GM23338 (cell line): ENCODE results near the gene TBC1D2B.

Experiments
- CREB1 ChIP-seq: fragments of 250-450 bp; sonication (Bioruptor Pico); IDR thresholded peaks from 2 replicates; pipeline ENCODE4 v1.5.0; 2020; ENCODE audit warnings: low read depth, mild to moderate bottlenecking, moderate library complexity
- CTCF ChIP-seq, 2 experiments: fragments of 200-600 bp in 1 of 2; sonication (generic) in 1 of 2; conservative IDR thresholded peaks; 2 replicates each; pipeline versions ENCODE4 v1.5.1 to v1.6.1; 2016 to 2017; ENCODE audit warnings: antibody characterized with exemption in 2 of 2, low read depth in 2 of 2, mild to moderate bottlenecking in 2 of 2, moderate library complexity in 1 of 2
- ETS1 ChIP-seq: IDR thresholded peaks from 2 replicates; pipeline ENCODE4 v1.6.1; 2016; ENCODE audit warnings: antibody characterized with exemption
- EZH2 ChIP-seq: fragments of 200-600 bp; sonication (generic); IDR thresholded peaks from one replicate; pipeline ENCODE4 v1.8.0; 2017; ENCODE audit warnings: antibody characterized with exemption, mild to moderate bottlenecking, low read depth; ENCODE audit not compliant: unreplicated experiment
- EZH2phosphoT487 ChIP-seq: fragments of 200-600 bp; sonication (generic); IDR thresholded peaks from one replicate; pipeline ENCODE4 v1.8.1; 2018; ENCODE audit warnings: antibody characterized with exemption; ENCODE audit not compliant: unreplicated experiment
- JUNB ChIP-seq: IDR thresholded peaks from one replicate; pipeline ENCODE4 v1.6.1; 2016; ENCODE audit warnings: antibody characterized with exemption; ENCODE audit not compliant: unreplicated experiment
- NANOG ChIP-seq: IDR thresholded peaks from 2 replicates; pipeline ENCODE4 v1.6.1; 2016; ENCODE audit warnings: antibody characterized with exemption, borderline replicate concordance
- POLR2AphosphoS5 ChIP-seq: IDR thresholded peaks from 2 replicates; pipeline ENCODE4 v1.6.1; 2016; ENCODE audit warnings: antibody characterized with exemption, low read depth
- REST ChIP-seq: IDR thresholded peaks from one replicate; pipeline ENCODE4 v1.6.1; 2018; ENCODE audit warnings: antibody characterized with exemption; ENCODE audit not compliant: unreplicated experiment
- ZNF114 ChIP-seq: fragments of 250-450 bp; sonication (Bioruptor Pico); IDR thresholded peaks from 2 replicates; pipeline ENCODE4 v1.5.0; 2020; ENCODE audit warnings: mild to moderate bottlenecking, moderate library complexity
- ZNF331 ChIP-seq: fragments of 250-450 bp; sonication (Bioruptor Pico); IDR thresholded peaks from 2 replicates; pipeline ENCODE4 v1.5.0; 2020; ENCODE audit warnings: low read depth, mild to moderate bottlenecking, moderate library complexity

- TF ChIP-seq NANOG (no peak), CTCF (conservative IDR thresholded peaks at IDR 0.05; ENCODE audit: low read depth in 2 of 2) (no peak), REST (no peak), EZH2 (no peak), POLR2AphosphoS5 (no peak), EZH2phosphoT487 (no peak), CREB1 (CRISPR knock-in tag) (no peak), ETS1 (no peak), ZNF114 (CRISPR knock-in tag) (no peak), JUNB (no peak), ZNF331 (CRISPR knock-in tag) (no peak)
Observed at GRCh38 chr15:78023865-78024518, 53.5 kb downstream of the TBC1D2B start.
